H1 (cell line): ENCODE data around the gene ADCY6. TPM values are rescaled to one million over a fixed set of nuclear protein-coding genes. Genes with fewer than 3 reads are reported as not detected.
A peak's percentile ranks its signal among the peaks of the same experiment; 100 is the strongest.

Experiments
- CTCF ChIA-PET: fragments of 300-600 bp; sonication (Branson Sonifier 250); formaldehyde crosslinking; loops from one replicate; lab custom pipeline; 2021; ENCODE audit not compliant: partially characterized antibody; lab: Charles Lee
- POLR2A ChIA-PET: fragments of 300-600 bp; sonication (Branson Sonifier 250); formaldehyde crosslinking; loops from one replicate; lab custom pipeline; 2021; ENCODE audit warnings: inconsistent platforms; ENCODE audit not compliant: partially characterized antibody; lab: Charles Lee
- DNase-seq, 2 experiments: peaks; one replicate each; pipeline versions ENCODE4 v3.0.0 to v3.0.0-alpha.2; 2010 to 2022; ENCODE audit warnings: low spot score in 2 of 2, low read depth in 1 of 2, mixed read lengths in 1 of 2
- FAIRE-seq: peaks from 2 replicates; lab custom pipeline; 2011; peaks lifted over from hg19 to GRCh38; lab: Jason Lieb, UNC
- H2AFZ ChIP-seq: 2 replicates; pipeline ENCODE4 v1.8.1; 2012; ENCODE audit warnings: low read length, inconsistent platforms
- H2AK5ac ChIP-seq: 2 replicates; pipeline ENCODE4 v1.6.1; 2013; ENCODE audit warnings: low read depth, low read length
- H2BK120ac ChIP-seq: replicated peaks from 2 replicates; pipeline ENCODE3; 2013; ENCODE audit warnings: low read depth, low read length, inconsistent platforms
- H2BK12ac ChIP-seq: 2 replicates; pipeline ENCODE4 v1.6.1; 2013; ENCODE audit warnings: low read depth, low read length
- H2BK15ac ChIP-seq: 2 replicates; pipeline ENCODE4 v1.6.1; 2013; ENCODE audit warnings: low read length
- H2BK20ac ChIP-seq: 2 replicates; pipeline ENCODE4 v1.6.1; 2013; ENCODE audit warnings: low read length
- H2BK5ac ChIP-seq: 2 replicates; pipeline ENCODE4 v1.6.1; 2013; ENCODE audit warnings: low read depth, low read length
- H3K14ac ChIP-seq: 2 replicates; pipeline ENCODE4 v1.6.1; 2013; ENCODE audit warnings: inconsistent platforms; ENCODE audit not compliant: insufficient read length
- H3K18ac ChIP-seq: 2 replicates; pipeline ENCODE4 v1.6.1; 2013; ENCODE audit warnings: low read length; ENCODE audit errors: extremely low read depth
- H3K23ac ChIP-seq: 2 replicates; pipeline ENCODE4 v1.6.1; 2013; ENCODE audit warnings: inconsistent platforms; ENCODE audit not compliant: insufficient read length
- H3K23me2 ChIP-seq: 2 replicates; pipeline ENCODE4 v1.6.1; 2013; ENCODE audit warnings: low read depth, low read length
- H3K27ac ChIP-seq: 2 replicates; pipeline ENCODE4 v1.6.1; 2011; ENCODE audit warnings: low read depth, low read length, inconsistent platforms
- H3K27me3 ChIP-seq, 4 experiments: replicated peaks in 1 of 4; 1 replicate in 1 of 4; 2 replicates in 3 of 4; pipeline versions ENCODE4 v1.6.1 to v1.8.1; 2011 to 2013; ENCODE audit warnings: low read length in 3 of 4, mild to moderate bottlenecking in 3 of 4, inconsistent platforms in 2 of 4, mixed read lengths in 2 of 4, moderate library complexity in 1 of 4; ENCODE audit not compliant: control insufficient read depth in 3 of 4, insufficient read depth in 3 of 4; ENCODE audit errors: extremely low read depth in 1 of 4
- H3K36me3 ChIP-seq, 4 experiments: 2 replicates each; pipeline versions ENCODE4 v1.6.1 to v1.8.1; 2011 to 2013; ENCODE audit warnings: mild to moderate bottlenecking in 4 of 4, low read length in 3 of 4, moderate library complexity in 2 of 4, control low read depth in 1 of 4, inconsistent platforms in 1 of 4; ENCODE audit not compliant: insufficient read depth in 4 of 4, control insufficient read depth in 2 of 4
- H3K4ac ChIP-seq: replicated peaks from 2 replicates; pipeline ENCODE3; 2013; ENCODE audit warnings: low read length, low read depth, mixed read lengths, inconsistent platforms; ENCODE audit not compliant: insufficient read length
- H3K4me1 ChIP-seq, 4 experiments: replicated peaks in 1 of 4; 1 replicate in 1 of 4; 2 replicates in 3 of 4; pipeline versions ENCODE4 v1.6.1 to v1.8.1; 2011 to 2013; ENCODE audit warnings: low read length in 3 of 4, inconsistent platforms in 2 of 4, mixed read lengths in 1 of 4; ENCODE audit not compliant: insufficient read depth in 4 of 4, control insufficient read depth in 3 of 4
- H3K4me2 ChIP-seq, 2 experiments: 2 replicates each; pipeline versions ENCODE4 v1.6.1 to v1.8.1; 2011 to 2013; ENCODE audit warnings: low read depth in 2 of 2, low read length in 2 of 2, control low read depth in 1 of 2, inconsistent platforms in 1 of 2, mild to moderate bottlenecking in 1 of 2; ENCODE audit not compliant: insufficient read depth in 1 of 2
- H3K4me3 ChIP-seq, 4 experiments: fragments of 200-600, 300-600 bp in 1 of 4; sonication (generic), shearing (Covaris generic), sonication (Bioruptor Twin) in 1 of 4; 2 replicates each; pipeline versions ENCODE4 v1.5.1 to v1.8.1; 2011 to 2016; ENCODE audit warnings: low read length in 4 of 4, low read depth in 3 of 4, control low read depth in 2 of 4, inconsistent platforms in 2 of 4, mild to moderate bottlenecking in 2 of 4, mixed read lengths in 1 of 4, moderate library complexity in 1 of 4; ENCODE audit not compliant: insufficient read depth in 2 of 4; ENCODE audit errors: extremely low read depth in 1 of 4
- H3K56ac ChIP-seq: replicated peaks from 2 replicates; pipeline ENCODE3; 2013; ENCODE audit warnings: low read depth, mild to moderate bottlenecking, mixed read lengths, low read length, inconsistent platforms; ENCODE audit not compliant: insufficient read length
- H3K79me1 ChIP-seq: 2 replicates; pipeline ENCODE4 v1.6.1; 2013; ENCODE audit warnings: low read depth, low read length, control low read depth
- H3K79me2 ChIP-seq, 2 experiments: 2 replicates each; pipeline versions ENCODE4 v1.6.1 to v1.8.1; 2012 to 2013; ENCODE audit warnings: low read length in 2 of 2, mild to moderate bottlenecking in 2 of 2, inconsistent platforms in 1 of 2; ENCODE audit not compliant: insufficient read depth in 2 of 2, control insufficient read depth in 1 of 2
- H3K9ac ChIP-seq, 4 experiments: replicated peaks in 1 of 4; 1 replicate in 1 of 4; 2 replicates in 3 of 4; pipeline versions ENCODE4 v1.6.1 to v1.8.1; 2011 to 2013; ENCODE audit warnings: low read depth in 3 of 4, low read length in 3 of 4, control low read depth in 2 of 4, mild to moderate bottlenecking in 2 of 4, moderate library complexity in 2 of 4, inconsistent platforms in 1 of 4; ENCODE audit errors: extremely low read depth in 1 of 4
- H3K9me3 ChIP-seq, 2 experiments: 2 replicates each; pipeline versions ENCODE4 v1.6.1 to v1.8.1; 2012 to 2013; ENCODE audit warnings: mild to moderate bottlenecking in 2 of 2, moderate library complexity in 2 of 2, control low read depth in 1 of 2, inconsistent platforms in 1 of 2, low read depth in 1 of 2, low read length in 1 of 2, mixed read lengths in 1 of 2; ENCODE audit not compliant: insufficient read depth in 2 of 2
- H4K20me1 ChIP-seq, 2 experiments: replicated peaks in 1 of 2; 2 replicates each; pipeline versions ENCODE3 to v1.8.1; 2011 to 2013; ENCODE audit warnings: inconsistent platforms in 2 of 2, low read length in 2 of 2, mild to moderate bottlenecking in 1 of 2; ENCODE audit not compliant: insufficient read depth in 2 of 2, control insufficient read depth in 1 of 2
- H4K5ac ChIP-seq: 2 replicates; pipeline ENCODE4 v1.6.1; 2013; ENCODE audit warnings: low read length, low read depth, mixed read lengths, inconsistent platforms; ENCODE audit not compliant: insufficient read length
- H4K8ac ChIP-seq: 2 replicates; pipeline ENCODE4 v1.8.0; 2013; ENCODE audit warnings: mild to moderate bottlenecking, moderate library complexity, low read length, inconsistent platforms; ENCODE audit not compliant: insufficient read depth; ENCODE audit errors: extremely low read depth
- H4K91ac ChIP-seq: replicated peaks from 2 replicates; pipeline ENCODE3; 2013; ENCODE audit warnings: low read length, mixed read lengths, inconsistent platforms; ENCODE audit not compliant: insufficient read length
- BACH1 ChIP-seq: IDR thresholded peaks from 2 replicates; pipeline ENCODE4 v1.6.1; 2012; ENCODE audit warnings: low read length, improper control_type of control experiment
- WGBS, 2 experiments: shearing (Covaris generic) in 1 of 2; methylation state at CpG; one replicate each; pipeline versions ENCODE4 v1.1.6 to v1.1.7; 2013 to 2015; ENCODE audit warnings: low lambda C conversion rate in 2 of 2, mixed read lengths in 2 of 2, inconsistent platforms in 1 of 2, low coverage in 1 of 2, missing lambda C conversion rate in 1 of 2; ENCODE audit not compliant: insufficient replicate concordance in 2 of 2, insufficient coverage in 1 of 2, insufficient read length in 1 of 2; ENCODE audit errors: extremely low coverage in 1 of 2, missing lambda C conversion rate in 1 of 2; 5-methylcytosine and 5-hydroxymethylcytosine counted together
- polyA plus RNA-seq, 7 experiments: library from polyadenylated mRNA; depleted of rRNA in 3 of 7; stranded (reverse) in 5 of 7; unstranded in 2 of 7; fragments of >200 nt in 5 of 7; fragments of 200-250 nt in 2 of 7; gene quantifications; 1 replicate in 5 of 7; 2 replicates in 1 of 7; 4 replicates in 1 of 7; pipeline versions ENCODE4 v1.2.1 to v1.2.3, GENCODE V29; 2011 to 2013; ENCODE audit warnings: missing spikeins in 2 of 7, mixed read lengths in 2 of 7
- total RNA-seq: library from RNA; stranded (reverse); fragmentation: NEBNext Ultra II Directional; extraction: Animal tissue kit (Norgen Biotek cat#: 25700); gene quantifications from 2 replicates; pipeline ENCODE4 v1.2.1, GENCODE V29; 2021

ADCY6 gene
- total and polyA plus RNA-seq, 2 of the 8 experiments (the other 6 are each of a cell fraction or from before 2014, with no cell fraction given), result 11.7 to 17.5 TPM

DNA sequence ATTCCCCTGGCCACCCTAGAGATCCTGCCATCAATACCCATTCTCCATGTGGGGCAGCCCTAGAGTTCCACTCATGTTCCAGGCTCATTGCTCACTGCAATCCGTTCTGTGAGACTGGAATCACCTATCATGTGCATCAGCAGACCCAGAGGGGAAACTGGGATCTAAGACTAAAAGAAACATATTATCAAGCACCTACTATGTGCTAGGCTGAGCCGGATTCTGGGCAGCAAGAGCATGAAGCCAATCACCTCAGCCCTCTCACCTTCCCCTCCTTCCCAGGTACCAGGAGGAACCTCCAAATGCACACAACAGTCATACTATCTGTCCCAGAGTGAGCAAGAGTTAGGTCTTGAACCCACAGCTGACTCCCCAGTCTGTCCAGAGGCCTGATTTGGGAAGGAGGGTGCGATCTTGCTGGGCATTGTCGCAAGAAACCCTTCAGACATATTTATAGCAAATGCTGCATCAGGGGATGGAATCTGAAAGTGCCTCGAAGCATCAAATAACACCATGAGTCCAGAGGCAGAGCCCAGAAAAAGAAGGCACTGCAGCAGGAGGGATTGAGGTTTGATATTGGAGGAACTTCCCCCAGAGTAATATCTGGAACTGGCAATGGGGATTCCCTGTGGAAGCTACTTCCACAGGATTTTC lies 22.7 kb upstream of the ADCY6 start:
- POLR2A ChIA-PET, result interaction anchor here (0.7 to 2.5 kb wide), 6 partner anchors 11 to 96 kb away, joined by 3 to 17 read pairs (median 4); partner anchors contain the start of genes ADCY6, CCNT1 and RND1
- H3K79me1 ChIP-seq, result no peaks in the 10 kb centered on the region
- H4K20me1 ChIP-seq, result peaks cover 0 to 3% of the 10 kb centered on the region in 2 experiments
- no peak for DNase-seq
- peaks cover 21% of the 10 kb centered on the region; the same call in 1 of the 2 replicates for H3K23me2 ChIP-seq
- no peak overlapping the region for H3K9ac ChIP-seq
- 0 out of 2 replicates have a peak overlapping the region, but pooled peaks have one; percentile 5 for H3K27ac ChIP-seq
- no peak overlapping the region for H3K23ac ChIP-seq
- 0 out of 2 replicates have a peak overlapping the region, but pooled peaks have one; percentile 3 for H2AK5ac ChIP-seq
- H3K36me3 ChIP-seq, result no peaks in the 10 kb centered on the region
- H3K4me2 ChIP-seq, result peak overlapping the region in 1 of 2 experiments; percentile 2; a peak in 1 of 4 replicates
- H2BK15ac ChIP-seq, result 0 out of 2 replicates have a peak overlapping the region, but pooled peaks have one; percentile 54
- WGBS, 2 experiments, result 91% methylated on average over 5 of the region's 5 CpGs; no CpG with 5 or more reads in 1 of the 2 experiments
- no peak overlapping the region for H4K5ac ChIP-seq
- H3K4me3 ChIP-seq, result no peak overlapping the region
- H3K4me1 ChIP-seq, result peaks cover 0 to 14% (median 7%) of the 10 kb centered on the region in 4 experiments; a peak in 6 of 7 replicates
- CTCF ChIA-PET, result interaction anchor here (0.7 to 12.1 kb wide), 13 partner anchors 9 to 1259 kb away, joined by 3 to 121 read pairs (median 3); partner anchors contain the start of genes ADCY6 and WNT10B
- H3K18ac ChIP-seq, result no peak overlapping the region
- H4K91ac ChIP-seq, result no peak overlapping the region
- no peaks in the 10 kb centered on the region for H3K9me3 ChIP-seq
- H3K27me3 ChIP-seq, result peaks cover 2 to 29% (median 20%) of the 10 kb centered on the region in 4 experiments
- no peak overlapping the region for H4K8ac ChIP-seq
- no peak overlapping the region for H3K56ac ChIP-seq
- H2BK12ac ChIP-seq, result peak overlapping the region; percentile 30; the same call in 1 of the 2 replicates
- no peak overlapping the region for H2AFZ ChIP-seq
- H2BK120ac ChIP-seq, result no peak overlapping the region
- no peak overlapping the region for H3K14ac ChIP-seq
- H2BK20ac ChIP-seq, result peak overlapping the region; percentile 35; the same call in 1 of the 2 replicates
- FAIRE-seq, result no peak
- no peaks in the 10 kb centered on the region for H3K79me2 ChIP-seq
- no peak overlapping the region for H2BK5ac ChIP-seq
- H3K4ac ChIP-seq, result no peak overlapping the region
- TF ChIP-seq BACH1, result no peak
